ENCODE results near the gene ZNF333.

ZNF333 gene

DNA sequence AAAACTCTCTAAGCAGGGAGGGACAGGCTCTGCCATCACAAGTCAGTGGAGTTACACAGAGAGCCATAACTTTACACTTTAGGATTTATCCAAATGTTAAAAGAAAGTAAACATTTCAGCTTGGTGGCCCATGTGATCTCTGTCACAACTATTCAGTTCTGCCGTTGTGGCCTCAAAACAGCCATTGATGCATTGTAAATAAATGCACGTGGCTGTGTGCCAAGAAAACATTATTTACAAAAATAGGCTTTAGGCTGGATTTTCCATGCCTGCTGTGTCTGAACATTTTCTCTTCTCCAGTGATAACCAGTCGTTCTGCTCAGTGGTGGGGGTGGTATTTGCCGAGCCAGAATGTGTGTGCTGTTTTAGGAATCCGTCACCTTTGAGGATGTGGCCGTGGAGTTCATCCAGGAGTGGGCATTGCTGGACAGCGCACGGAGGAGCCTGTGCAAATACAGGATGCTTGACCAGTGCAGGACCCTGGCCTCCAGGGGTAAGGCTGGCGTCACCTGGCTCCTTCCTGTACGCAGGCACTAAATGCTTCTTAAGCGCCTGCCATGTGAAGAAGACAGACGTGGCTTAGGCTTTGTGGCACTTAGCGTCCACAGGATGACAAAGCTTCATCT, 4.9 kb downstream of the ZNF333 start:
- in situ Hi-C loops (cut with MboI; ENCODE audit: low pct_unique_long_range_greater_than_20kb, low sequenced_read_pairs), result no loop called here
- no peak for DNase-seq

DNA sequence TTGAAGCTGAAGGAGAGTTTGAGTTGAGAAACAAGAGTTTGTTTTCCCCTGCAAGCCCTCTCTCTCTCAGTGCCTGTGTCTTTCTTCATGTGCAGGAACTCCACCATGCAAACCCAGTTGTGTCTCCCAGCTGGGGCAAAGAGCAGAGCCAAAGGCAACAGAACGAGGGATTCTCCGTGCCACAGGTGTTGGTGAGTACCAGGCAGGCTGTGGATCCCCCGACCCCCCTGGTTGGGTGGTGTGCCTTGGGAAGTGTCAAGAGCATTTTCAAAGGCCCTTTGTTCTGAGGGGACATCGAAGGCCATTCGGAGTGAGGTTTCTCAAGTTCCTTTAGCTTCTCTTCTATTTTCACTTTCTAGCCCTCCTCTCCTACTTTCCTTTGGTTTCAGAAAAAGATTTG, 5.6 kb downstream of the ZNF333 start:
- DNase-seq, result no peak
- in situ Hi-C loops (cut with MboI; ENCODE audit: low pct_unique_long_range_greater_than_20kb, low sequenced_read_pairs), result no loop called here

DNA sequence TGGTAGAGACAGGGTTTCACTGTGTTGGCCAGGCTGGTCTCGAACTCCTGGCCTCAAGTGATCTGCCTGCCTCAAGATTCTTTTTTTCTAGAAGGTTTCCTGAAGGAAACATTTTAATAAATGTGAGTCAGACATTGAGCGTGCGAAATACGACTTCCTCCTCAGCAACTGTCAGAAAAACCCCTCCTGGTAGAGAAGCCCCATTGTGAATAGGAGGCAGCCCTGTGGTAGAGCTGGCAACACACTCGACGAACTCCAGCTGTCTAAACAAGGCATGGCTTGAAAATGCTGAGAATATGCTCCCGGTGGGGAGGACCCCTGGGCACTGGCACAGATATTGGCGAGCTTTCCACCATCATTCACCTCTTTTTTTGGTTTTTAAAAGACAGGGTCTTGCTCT, 9.8 kb downstream of the ZNF333 start:
- in situ Hi-C loops (cut with MboI; ENCODE audit: low pct_unique_long_range_greater_than_20kb, low sequenced_read_pairs), result no loop called here

GRCh38 chr19:14700711-14701375, 11.0 kb downstream of the ZNF333 start:
- no peak for DNase-seq
- in situ Hi-C loops (cut with MboI; ENCODE audit: low pct_unique_long_range_greater_than_20kb, low sequenced_read_pairs), result no loop called here

More for the DNA sequence above, 9.8 kb downstream of the ZNF333 start:
- no peak for DNase-seq

DNA sequence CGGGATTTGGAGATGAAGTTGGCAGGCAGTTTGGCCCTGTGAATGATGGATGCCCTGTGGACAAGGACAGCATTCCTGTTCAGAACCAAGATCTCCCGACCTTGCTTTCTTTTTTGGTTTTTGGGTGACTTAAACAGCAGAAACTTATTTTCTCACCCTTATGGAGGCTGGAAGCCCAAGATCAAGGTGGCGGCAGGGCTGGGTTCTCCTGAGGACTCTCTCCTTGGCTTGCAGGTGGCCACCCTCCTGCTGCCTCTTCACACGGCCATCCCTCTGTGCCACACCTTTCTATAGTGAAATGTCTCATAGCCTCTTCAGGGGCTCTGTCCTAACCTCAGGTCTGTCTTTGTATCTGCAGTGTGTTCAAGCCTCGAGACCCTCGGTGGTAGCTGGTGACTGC, 14.0 kb downstream of the ZNF333 start:
- in situ Hi-C loops (cut with MboI; ENCODE audit: low pct_unique_long_range_greater_than_20kb, low sequenced_read_pairs), result no loop called here
- no peak for DNase-seq

DNA sequence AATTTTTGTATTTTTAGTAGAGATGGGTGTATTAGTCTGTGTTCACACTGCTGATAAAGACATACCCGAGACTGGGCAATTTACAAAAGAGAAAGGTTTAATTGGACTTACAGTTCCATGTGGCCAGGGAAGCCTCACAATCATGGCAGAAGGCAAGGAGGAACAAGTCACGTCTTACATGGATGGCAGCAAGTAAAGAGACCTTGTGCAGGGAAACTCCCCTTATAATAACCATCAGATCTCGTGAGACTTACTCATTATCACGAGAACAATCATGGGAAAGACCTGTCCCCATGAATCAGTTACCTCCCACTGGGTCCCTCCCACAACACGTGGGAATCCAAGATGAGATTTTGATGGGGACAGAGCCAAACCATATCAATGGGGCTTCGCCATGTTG, 14.6 kb downstream of the ZNF333 start:
- in situ Hi-C loops (cut with MboI; ENCODE audit: low pct_unique_long_range_greater_than_20kb, low sequenced_read_pairs), result no loop called here
- DNase-seq, result no peak

GRCh38 chr19:14715841-14716240, 26.0 kb downstream of the ZNF333 start:
- DNase-seq, result no peak
- in situ Hi-C loops (cut with MboI; ENCODE audit: low pct_unique_long_range_greater_than_20kb, low sequenced_read_pairs), result no loop called here

GRCh38 chr19:14718522-14719116, 28.8 kb downstream of the ZNF333 start:
- DNase-seq, result peak; percentile 8

GRCh38 chr19:14719162-14719561, 29.3 kb downstream of the ZNF333 start:
- in situ Hi-C loops (cut with MboI; ENCODE audit: low pct_unique_long_range_greater_than_20kb, low sequenced_read_pairs), result no loop called here
- DNase-seq, result no peak

More at GRCh38 chr19:14718522-14719116, 28.8 kb downstream of the ZNF333 start:
- in situ Hi-C loops (cut with MboI; ENCODE audit: low pct_unique_long_range_greater_than_20kb, low sequenced_read_pairs), result no loop called here

DNA sequence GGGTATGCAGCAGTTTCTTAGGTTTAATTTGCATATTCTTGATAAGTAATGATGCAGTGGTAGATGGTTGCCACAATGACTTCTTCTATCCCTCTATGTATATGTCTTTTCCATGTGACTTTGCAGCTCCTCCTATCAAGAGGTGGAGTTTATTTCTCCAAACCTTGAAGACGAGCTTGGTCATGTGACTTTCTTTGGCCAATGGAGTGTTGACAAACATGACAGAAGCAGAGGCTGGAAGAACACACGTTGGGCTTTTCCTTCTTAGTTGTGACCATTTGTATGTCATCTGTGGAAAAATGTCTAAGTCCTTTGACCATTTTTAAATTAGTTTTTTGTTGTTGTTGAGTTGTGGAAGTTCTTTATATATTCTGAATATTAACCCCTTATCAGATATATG, 32.3 kb downstream of the ZNF333 start:
- DNase-seq, result no peak
- in situ Hi-C loops (cut with MboI; ENCODE audit: low pct_unique_long_range_greater_than_20kb, low sequenced_read_pairs), result no loop called here

DNA sequence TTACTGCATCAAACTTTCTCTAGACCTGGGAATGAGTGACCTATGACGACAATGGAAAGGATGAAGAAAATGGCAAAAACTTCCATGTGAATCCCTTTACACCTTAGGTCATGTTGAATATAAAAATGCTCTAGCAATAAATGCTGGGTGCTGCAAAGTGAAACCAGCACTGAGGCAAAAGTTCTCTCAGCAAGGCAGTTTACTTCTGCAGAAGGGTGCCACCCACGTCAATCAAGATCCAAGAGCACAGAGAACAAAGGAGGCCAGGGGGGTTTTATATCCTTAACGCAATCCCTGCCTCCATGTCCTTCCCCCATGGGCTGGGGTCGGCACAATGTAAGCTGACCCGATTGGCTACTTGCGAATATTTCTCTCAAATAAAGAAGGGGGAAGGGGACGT, 38.7 kb downstream of the ZNF333 start:
- in situ Hi-C loops (cut with MboI; ENCODE audit: low pct_unique_long_range_greater_than_20kb, low sequenced_read_pairs), result no loop called here
- no peak for DNase-seq

DNA sequence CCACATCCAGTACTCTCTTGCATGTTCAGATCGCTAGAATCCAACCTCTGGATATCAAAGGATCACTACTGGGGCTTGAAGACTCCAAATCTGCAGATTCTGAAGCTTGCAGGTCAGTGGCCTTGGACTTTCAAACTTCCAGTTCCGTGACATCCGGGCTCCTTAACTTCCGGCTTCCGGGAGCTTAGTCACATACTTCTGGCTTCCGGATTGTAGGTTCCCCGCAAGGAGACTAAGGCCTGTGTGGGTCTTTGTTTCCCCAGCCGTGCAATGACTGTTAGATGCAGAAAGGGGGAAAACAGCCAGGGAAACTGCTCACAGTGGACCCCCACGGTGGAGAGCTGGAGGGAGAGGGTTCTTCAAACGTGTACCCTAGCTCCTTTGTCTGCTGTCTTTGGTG, 41.4 kb downstream of the ZNF333 start:
- DNase-seq, result no peak
- in situ Hi-C loops (cut with MboI; ENCODE audit: low pct_unique_long_range_greater_than_20kb, low sequenced_read_pairs), result no loop called here

- in situ Hi-C loops (cut with MboI; ENCODE audit: low pct_unique_long_range_greater_than_20kb, low sequenced_read_pairs), result no loop called here
Observed at GRCh38 chr19:14732510-14732909, 42.7 kb downstream of the ZNF333 start.

DNA sequence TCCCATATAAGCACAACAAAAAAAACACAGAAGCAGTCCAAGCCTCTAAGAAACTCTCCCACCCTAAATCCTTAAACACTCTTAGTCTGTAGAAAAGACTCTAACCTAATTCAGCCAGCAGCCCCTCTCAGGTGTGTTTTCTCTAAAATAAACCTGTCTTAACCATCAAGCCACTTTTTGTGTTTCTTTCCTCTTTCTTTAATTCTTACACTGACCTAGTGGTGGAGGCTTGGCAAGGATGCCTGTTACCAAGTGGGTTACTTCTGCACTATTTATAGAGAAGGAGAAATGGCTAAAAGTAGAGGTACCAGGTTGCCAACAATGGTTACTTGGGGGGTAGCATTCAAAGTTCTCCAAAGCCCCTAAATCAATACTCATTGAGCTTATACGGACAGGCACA, 43.7 kb downstream of the ZNF333 start:
- no peak for DNase-seq
- in situ Hi-C loops (cut with MboI; ENCODE audit: low pct_unique_long_range_greater_than_20kb, low sequenced_read_pairs), result no loop called here

More at GRCh38 chr19:14732510-14732909, 42.7 kb downstream of the ZNF333 start:
- DNase-seq, result no peak

DNA sequence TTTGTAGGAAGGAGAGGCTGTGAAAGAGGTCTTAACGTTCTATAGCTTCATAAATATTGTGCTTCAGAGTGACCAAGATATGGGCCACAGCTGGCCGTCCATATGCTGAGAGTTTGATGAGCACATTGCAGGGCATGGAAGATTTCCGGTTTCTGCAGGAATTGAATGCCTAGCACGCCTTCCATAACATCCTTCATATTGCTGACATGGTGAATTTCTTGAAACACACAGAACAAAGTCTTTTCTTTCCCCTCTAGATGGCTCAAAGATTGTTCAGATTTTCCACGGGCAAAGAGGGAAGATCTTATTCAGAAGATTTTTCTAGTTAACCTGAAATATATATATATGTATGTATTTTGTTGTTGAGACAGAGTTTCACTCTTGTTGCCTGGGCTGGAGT, 46.1 kb downstream of the ZNF333 start:
- in situ Hi-C loops (cut with MboI; ENCODE audit: low pct_unique_long_range_greater_than_20kb, low sequenced_read_pairs), result no loop called here
- no peak for DNase-seq

DNA sequence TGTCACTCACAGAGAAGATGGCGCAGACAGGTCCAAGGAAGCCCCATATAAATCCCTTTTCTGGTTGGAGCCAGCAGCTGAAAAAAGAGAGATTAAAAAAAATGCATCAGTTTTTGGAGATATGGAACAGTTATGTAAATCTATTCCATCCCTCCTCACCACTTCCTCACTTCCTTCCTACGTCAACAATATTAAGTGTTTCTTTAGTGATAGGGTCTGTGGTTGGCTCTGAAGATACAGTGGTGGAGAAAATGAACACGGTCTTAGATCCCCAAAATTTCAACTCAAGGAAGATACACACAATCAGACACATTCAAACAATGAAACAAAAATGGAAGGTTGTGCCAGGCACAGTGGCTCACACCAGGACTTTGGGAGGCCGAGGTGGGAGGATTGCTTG, 57.0 kb downstream of the ZNF333 start:
- in situ Hi-C loops (cut with MboI; ENCODE audit: low pct_unique_long_range_greater_than_20kb, low sequenced_read_pairs), result no loop called here
- DNase-seq, result peak; percentile 8

- in situ Hi-C loops (cut with MboI; ENCODE audit: low pct_unique_long_range_greater_than_20kb, low sequenced_read_pairs), result no loop called here
- peak; percentile 54 for DNase-seq
Observed at GRCh38 chr19:14748601-14749000, 58.8 kb downstream of the ZNF333 start.

DNA sequence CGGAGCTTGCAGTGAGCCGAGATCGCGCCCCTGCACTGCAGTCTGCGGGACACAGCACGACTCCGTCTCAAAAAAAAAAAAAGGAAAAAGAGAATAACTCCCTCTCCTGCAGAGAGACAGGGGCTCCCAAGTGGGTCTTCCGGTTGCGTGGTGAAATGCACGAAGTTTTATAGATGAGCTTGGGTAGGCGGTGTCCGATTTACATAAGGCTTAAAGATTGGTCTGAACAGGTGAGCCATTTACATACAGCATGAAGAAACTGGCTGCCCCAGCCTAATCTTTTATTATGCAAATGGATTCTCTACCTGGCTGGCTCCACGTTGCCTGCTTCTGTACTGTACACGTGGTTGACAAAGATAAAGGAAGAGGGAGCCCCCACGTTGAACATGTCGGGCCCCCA, 69.0 kb downstream of the ZNF333 start:
- DNase-seq, result no peak
- in situ Hi-C loops (cut with MboI; ENCODE audit: low pct_unique_long_range_greater_than_20kb, low sequenced_read_pairs), result no loop called here

DNA sequence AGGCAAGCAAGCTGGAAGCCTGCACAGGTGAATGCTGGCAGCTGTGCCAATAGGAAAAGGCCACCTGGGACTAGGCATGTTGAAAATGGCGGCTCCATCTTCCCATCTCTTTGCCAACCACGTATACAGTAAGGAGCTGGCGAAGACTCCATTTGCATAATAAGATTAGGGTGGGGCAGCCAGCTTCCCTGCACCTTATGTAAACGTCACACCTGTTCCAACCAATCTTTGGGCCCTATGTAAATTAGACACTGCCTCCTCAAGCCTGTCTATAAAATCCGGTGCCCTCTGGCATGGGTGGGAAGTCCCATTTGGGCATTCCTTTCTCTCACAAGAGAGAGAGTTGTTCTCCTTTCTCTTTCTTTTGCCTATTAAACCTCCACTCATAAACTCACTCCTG, 71.8 kb downstream of the ZNF333 start:
- in situ Hi-C loops (cut with MboI; ENCODE audit: low pct_unique_long_range_greater_than_20kb, low sequenced_read_pairs), result no loop called here

GRCh38 chr19:14762111-14762510, 72.3 kb downstream of the ZNF333 start:
- no peak for DNase-seq
- in situ Hi-C loops (cut with MboI; ENCODE audit: low pct_unique_long_range_greater_than_20kb, low sequenced_read_pairs), result no loop called here

More for the DNA sequence above, 71.8 kb downstream of the ZNF333 start:
- DNase-seq, result no peak

Measured in KBM-7 (cell line).